Endothelial cell of umbilical vein (primary cell): ENCODE measurements around the gene PLSCR2. TPM values are rescaled to one million over a fixed set of nuclear protein-coding genes. Genes with fewer than 3 reads are reported as not detected.
"Not testable (repeated sequence)": the region's sequence is repeated elsewhere in the genome, so short reads cannot be mapped to it uniquely, and the experiment has no call there.

Experiments
- BruUV-seq: library from RNA; stranded (reverse); fragments of 400-500 nt; replicated peaks from 2 replicates; lab custom pipeline; 2021; lab: Mats Ljungman, UMichigan
- CTCF ChIA-PET: fragments of 300-600, 350-600 bp; sonication (Branson Sonifier 250); formaldehyde crosslinking; loops from one replicate; lab custom pipeline; 2021; ENCODE audit warnings: antibody characterized with exemption, inconsistent platforms; lab: Charles Lee
- POLR2A ChIA-PET: fragments of 300-600, 350-600 bp; sonication (Branson Sonifier 250); formaldehyde crosslinking; loops from one replicate; lab custom pipeline; 2021; ENCODE audit warnings: antibody characterized with exemption, inconsistent platforms; lab: Charles Lee
- DNase-seq: peaks from one replicate; pipeline ENCODE4 v3.0.0-alpha.2; 2011; ENCODE audit warnings: low read depth, low spot score
- FAIRE-seq: peaks from 2 replicates; lab custom pipeline; 2011; peaks lifted over from hg19 to GRCh38; lab: Jason Lieb, UNC
- H2AFZ ChIP-seq: 2 replicates; pipeline ENCODE4 v1.6.0; 2012; ENCODE audit warnings: low read depth, low read length, control low read depth, inconsistent platforms
- H3K27ac ChIP-seq: 2 replicates; pipeline ENCODE4 v1.5.1; 2011; ENCODE audit warnings: low read depth, mild to moderate bottlenecking, control low read depth, low read length, moderate library complexity; ENCODE audit not compliant: insufficient read depth
- H3K27me3 ChIP-seq, 2 experiments: 2 replicates each; pipeline versions ENCODE4 v1.6.0 to v1.6.1; 2011; ENCODE audit warnings: low read length in 2 of 2, mixed read lengths in 1 of 2; ENCODE audit not compliant: control insufficient read depth in 2 of 2, insufficient read depth in 2 of 2
- H3K36me3 ChIP-seq, 2 experiments: 2 replicates in 1 of 2; 3 replicates in 1 of 2; pipeline ENCODE4 v1.5.1; 2011; ENCODE audit warnings: low read length in 2 of 2, mild to moderate bottlenecking in 1 of 2, moderate library complexity in 1 of 2; ENCODE audit not compliant: control insufficient read depth in 2 of 2, insufficient read depth in 2 of 2; ENCODE audit errors: extremely low read depth in 1 of 2
- H3K4me1 ChIP-seq: 3 replicates; pipeline ENCODE4 v1.5.1; 2011; ENCODE audit warnings: mild to moderate bottlenecking, low read length; ENCODE audit not compliant: control insufficient read depth, insufficient read depth; ENCODE audit errors: extremely low read depth
- H3K4me2 ChIP-seq: 2 replicates; pipeline ENCODE4 v1.6.1; 2011; ENCODE audit warnings: low read length, control low read depth, mixed read lengths; ENCODE audit not compliant: insufficient read depth
- H3K4me3 ChIP-seq, 3 experiments: fragments of 200-600 bp in 1 of 3; sonication (generic), shearing (Covaris generic) in 1 of 3; replicated peaks in 1 of 3; 2 replicates each; pipeline ENCODE4 v1.5.1; 2011 to 2016; ENCODE audit warnings: control low read depth in 3 of 3, low read length in 3 of 3, mild to moderate bottlenecking in 2 of 3, inconsistent platforms in 1 of 3, low read depth in 1 of 3, moderate library complexity in 1 of 3; ENCODE audit not compliant: insufficient read depth in 1 of 3
- H3K79me2 ChIP-seq: 2 replicates; pipeline ENCODE4 v1.6.0; 2012; ENCODE audit warnings: low read length, inconsistent platforms; ENCODE audit not compliant: control insufficient read depth, insufficient read depth
- H3K9ac ChIP-seq: replicated peaks from 2 replicates; pipeline ENCODE3; 2011; ENCODE audit warnings: low read length, control low read depth; ENCODE audit not compliant: insufficient read depth; ENCODE audit errors: extremely low read depth
- H3K9me1 ChIP-seq: replicated peaks from 3 replicates; pipeline ENCODE4 v1.6.0; 2011; ENCODE audit warnings: mild to moderate bottlenecking, low read length; ENCODE audit not compliant: control insufficient read depth, insufficient read depth; ENCODE audit errors: extremely low read depth
- H3K9me3 ChIP-seq: replicated peaks from 2 replicates; pipeline ENCODE4 v1.5.1; 2012; ENCODE audit warnings: low read length, inconsistent platforms; ENCODE audit not compliant: control insufficient read depth, insufficient read depth
- H4K20me1 ChIP-seq: replicated peaks from 2 replicates; pipeline ENCODE3; 2011; ENCODE audit warnings: mild to moderate bottlenecking, low read length; ENCODE audit not compliant: control insufficient read depth, insufficient read depth; ENCODE audit errors: extremely low read depth
- CTCF ChIP-seq, 2 donors: IDR thresholded peaks; 1 replicate in 1 of 2; 2 replicates in 1 of 2; pipeline ENCODE4 v1.5.1; 2011; ENCODE audit warnings: low read length in 2 of 2, mild to moderate bottlenecking in 2 of 2, moderate library complexity in 2 of 2, control low read depth in 1 of 2, inconsistent platforms in 1 of 2, low read depth in 1 of 2; ENCODE audit not compliant: insufficient read depth in 1 of 2; ENCODE audit errors: extremely low read depth in 1 of 2
- EZH2 ChIP-seq: IDR thresholded peaks from 2 replicates; pipeline ENCODE4 v1.6.1; 2012; ENCODE audit warnings: borderline replicate concordance, low read depth, mild to moderate bottlenecking, moderate library complexity, low read length, inconsistent platforms; ENCODE audit not compliant: severe bottlenecking
- FOS ChIP-seq: IDR thresholded peaks from 2 replicates; pipeline ENCODE4 v1.6.1; 2011; ENCODE audit warnings: mild to moderate bottlenecking, low read length, moderate library complexity, borderline replicate concordance; ENCODE audit not compliant: insufficient read depth
- GATA2 ChIP-seq: IDR thresholded peaks from 2 replicates; pipeline ENCODE4 v1.7.0; 2011; ENCODE audit warnings: low read depth, mild to moderate bottlenecking, moderate library complexity, mixed read lengths, low read length; ENCODE audit not compliant: insufficient read length, insufficient read depth
- JUN ChIP-seq: IDR thresholded peaks from 2 replicates; pipeline ENCODE4 v1.6.1; 2011; ENCODE audit warnings: borderline replicate concordance, low read depth; ENCODE audit not compliant: insufficient read length, insufficient read depth
- MAX ChIP-seq: IDR thresholded peaks from 2 replicates; pipeline ENCODE4 v1.6.1; 2011; ENCODE audit not compliant: insufficient read depth, insufficient read length
- MYC ChIP-seq: IDR thresholded peaks from one replicate; pipeline ENCODE4 v1.6.1; 2011; ENCODE audit warnings: mild to moderate bottlenecking, low read depth, low read length
- POLR2A ChIP-seq: IDR thresholded peaks from 2 replicates; pipeline ENCODE4 v1.6.1; 2012; ENCODE audit warnings: low read depth, mild to moderate bottlenecking, control low read depth, low read length
- POLR2AphosphoS5 ChIP-seq: IDR thresholded peaks from 2 replicates; pipeline ENCODE4 v1.6.1; 2012; ENCODE audit warnings: low read depth, mild to moderate bottlenecking, control low read depth, low read length, moderate library complexity; ENCODE audit not compliant: insufficient read depth
- dilution Hi-C: fragments of 300-500 bp; cut with MboI; formaldehyde crosslinking; loops from one replicate; pipeline ENCODE4 v1.15.0; 2019; ENCODE audit warnings: low sequenced_read_pairs; ENCODE audit not compliant: extremely low pct_ligation_motif_present
- intact Hi-C: fragments of 100-400 bp; cut with micrococcal nuclease; formaldehyde crosslinking; loops from one replicate; pipeline ENCODE4 v1.10.0; 2022
- polyA plus RNA-seq, 4 experiments: library from polyadenylated mRNA; depleted of rRNA in 3 of 4; stranded (reverse) in 3 of 4; unstranded in 1 of 4; fragments of >200 nt; gene quantifications; 2 replicates each; pipeline versions ENCODE4 v1.2.1 to v1.2.3, GENCODE V29; 2011 to 2012; ENCODE audit warnings: missing spikeins in 1 of 4
- total RNA-seq: library from RNA; stranded (reverse); gene quantifications from 2 replicates; pipeline ENCODE4 v1.2.3, GENCODE V29; 2021

The PLSCR2 gene
- total and polyA plus RNA-seq, 2 donors (not counting 3 experiments of a cell fraction or from before 2014, with no cell fraction given) = not detected

GRCh38 chr3:146498002-146498736, 28.8 kb upstream of the PLSCR2 start:
- Histone ChIP-seq H3K9me1 (no peaks in the 10 kb centered on the region), H3K9me3 (no peaks in the 10 kb centered on the region), H4K20me1 (no peaks in the 10 kb centered on the region), H3K9ac (no peak overlapping the region), H3K4me3 (no peak overlapping the region), H3K4me1 (no peaks in the 10 kb centered on the region), H2AFZ (no peak overlapping the region), H3K27me3 (no peaks in the 10 kb centered on the region), H3K4me2 (no peak overlapping the region), H3K27ac (no peak overlapping the region), H3K79me2 (no peaks in the 10 kb centered on the region), H3K36me3 (no peaks in the 10 kb centered on the region)
- intact Hi-C loops (no loop called here), dilution Hi-C loops (no loop called here)
- FAIRE-seq (no peak), DNase-seq (no peak)
- BruUV-seq = no TSS peak
- TF ChIP-seq MAX (no peak), POLR2A (no peak), POLR2AphosphoS5 (no peak), EZH2 (no peak), CTCF (IDR thresholded peaks at IDR 0.05; ENCODE audit: extremely low read depth in 1 of 2, insufficient read depth in 1 of 2, low read depth in 1 of 2, low read length in 2 of 2) (no peak), FOS (no peak), GATA2 (no peak), MYC (no peak), JUN (no peak)
- ChIA-PET POLR2A (no interaction called here), CTCF (no interaction called here)

GRCh38 chr3:146497145-146497843, 27.9 kb upstream of the PLSCR2 start:
- H3K4me1 ChIP-seq, H3K9ac ChIP-seq, H4K20me1 ChIP-seq, H3K4me3 ChIP-seq, intact Hi-C loops, POLR2A ChIA-PET, H3K27ac ChIP-seq, H2AFZ ChIP-seq, H3K36me3 ChIP-seq, H3K9me3 ChIP-seq, BruUV-seq, CTCF ChIA-PET, H3K4me2 ChIP-seq, H3K79me2 ChIP-seq, FAIRE-seq, dilution Hi-C loops, H3K27me3 ChIP-seq, H3K9me1 ChIP-seq, DNase-seq: not testable (repeated sequence)
